Thyroid gland (tissue), 4 donors: Measurements from ENCODE around the gene PLXNC1. TPM values are rescaled to one million over a fixed set of nuclear protein-coding genes. Genes with fewer than 3 reads are reported as not detected.

Experiments used
- DNase-seq, 2 donors: peaks; one replicate each; pipeline ENCODE4 v3.0.0-alpha.2; 2019
- H3K27ac ChIP-seq, 3 donors: fragments of 200-600 bp; sonication (generic); 1 replicate in 2 of 3; 2 replicates in 1 of 3; pipeline ENCODE4 v1.5.1; 2016 to 2019; ENCODE audit warnings: mild to moderate bottlenecking in 1 of 3, moderate library complexity in 1 of 3
- H3K27me3 ChIP-seq: fragments of 200-600 bp; sonication (generic); one replicate; pipeline ENCODE4 v1.5.1; 2019
- H3K36me3 ChIP-seq, 2 donors: fragments of 200-600 bp; sonication (generic); one replicate each; pipeline ENCODE4 v1.5.1; 2016 to 2019
- H3K4me1 ChIP-seq, 2 donors: fragments of 200-600 bp; sonication (generic); one replicate each; pipeline ENCODE4 v1.5.1; 2017 to 2019
- H3K4me3 ChIP-seq, 3 donors: fragments of 200-600 bp; sonication (generic); replicated peaks in 1 of 3; 1 replicate in 2 of 3; 2 replicates in 1 of 3; pipeline ENCODE4 v1.5.1; 2016; ENCODE audit warnings: mild to moderate bottlenecking in 1 of 3
- H3K9me3 ChIP-seq: fragments of 200-600 bp; sonication (generic); one replicate; pipeline ENCODE4 v1.5.1; 2017
- POLR2A ChIP-seq, 2 donors: fragments of 450-650 bp; IDR thresholded peaks; one replicate each; pipeline ENCODE4 v1.6.1; 2017; ENCODE audit warnings: antibody characterized with exemption in 2 of 2, mild to moderate bottlenecking in 2 of 2, moderate library complexity in 1 of 2
- WGBS, 2 donors: methylation state at CpG; one replicate each; pipeline ENCODE4 v1.1.5; 2017; 5-methylcytosine and 5-hydroxymethylcytosine counted together
- intact Hi-C: fragments of 100-400 bp; cut with DNase I; formaldehyde crosslinking; loops from one replicate; pipeline ENCODE4 v1.15.1; 2023
- total RNA-seq, 4 donors: library from RNA; depleted of rRNA; stranded (reverse); fragments of >200 nt; gene quantifications; one replicate each; pipeline ENCODE4 v1.2.3, GENCODE V29; 2016
- TF ChIP-seq, protein P1 (sequence below), 6 experiments: fragments of 200-600 bp in 3 of 6; fragments of 450-650 bp in 3 of 6; sonication (generic) in 3 of 6; IDR thresholded peaks; one replicate each; pipeline ENCODE4 v1.5.1; 2016 to 2019; ENCODE audit warnings: antibody characterized with exemption in 6 of 6, mild to moderate bottlenecking in 2 of 6, inconsistent platforms in 1 of 6, moderate library complexity in 1 of 6

The PLXNC1 gene
- total RNA-seq, 4 donors from 2014 or later: 4.5 to 7.2 (median 5.1) TPM

DNA sequence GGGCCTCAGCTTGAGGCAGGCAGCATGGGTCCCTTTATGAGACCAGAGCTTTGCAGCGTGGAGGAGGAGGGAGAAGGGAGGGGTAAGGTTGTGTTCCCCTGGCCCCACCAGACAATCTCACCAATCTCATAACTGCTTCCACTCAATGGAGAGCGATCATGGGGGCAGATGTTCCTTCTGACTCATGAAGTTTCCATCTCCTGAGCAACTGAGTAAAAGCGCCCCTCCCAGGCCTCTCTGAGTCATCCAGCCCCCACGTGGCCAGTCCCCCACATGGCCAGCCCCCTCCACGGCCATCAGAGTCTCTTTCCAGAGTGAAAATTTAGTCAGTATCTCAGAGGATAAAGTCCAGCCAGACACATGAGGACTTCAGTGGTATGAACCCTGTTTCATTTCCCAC is 39.2 kb upstream of the PLXNC1 start:
- Histone ChIP-seq H3K27me3 (no peaks in the 10 kb centered on the region), H3K4me1 (no peaks in the 10 kb centered on the region), H3K36me3 (no peaks in the 10 kb centered on the region), H3K27ac (no peak overlapping the region), H3K9me3 (no peaks in the 10 kb centered on the region), H3K4me3 (no peak overlapping the region)
- TF ChIP-seq POLR2A (IDR thresholded peaks at IDR 0.05): no peak
- TF ChIP-seq, protein P1, sequence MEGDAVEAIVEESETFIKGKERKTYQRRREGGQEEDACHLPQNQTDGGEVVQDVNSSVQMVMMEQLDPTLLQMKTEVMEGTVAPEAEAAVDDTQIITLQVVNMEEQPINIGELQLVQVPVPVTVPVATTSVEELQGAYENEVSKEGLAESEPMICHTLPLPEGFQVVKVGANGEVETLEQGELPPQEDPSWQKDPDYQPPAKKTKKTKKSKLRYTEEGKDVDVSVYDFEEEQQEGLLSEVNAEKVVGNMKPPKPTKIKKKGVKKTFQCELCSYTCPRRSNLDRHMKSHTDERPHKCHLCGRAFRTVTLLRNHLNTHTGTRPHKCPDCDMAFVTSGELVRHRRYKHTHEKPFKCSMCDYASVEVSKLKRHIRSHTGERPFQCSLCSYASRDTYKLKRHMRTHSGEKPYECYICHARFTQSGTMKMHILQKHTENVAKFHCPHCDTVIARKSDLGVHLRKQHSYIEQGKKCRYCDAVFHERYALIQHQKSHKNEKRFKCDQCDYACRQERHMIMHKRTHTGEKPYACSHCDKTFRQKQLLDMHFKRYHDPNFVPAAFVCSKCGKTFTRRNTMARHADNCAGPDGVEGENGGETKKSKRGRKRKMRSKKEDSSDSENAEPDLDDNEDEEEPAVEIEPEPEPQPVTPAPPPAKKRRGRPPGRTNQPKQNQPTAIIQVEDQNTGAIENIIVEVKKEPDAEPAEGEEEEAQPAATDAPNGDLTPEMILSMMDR (IDR thresholded peaks at IDR 0.05): no peak
- DNase-seq: no peak
- 34 to 50% methylated on average over 5 of the region's 5 CpGs for WGBS, 2 donors
- intact Hi-C loops: no loop called here

DNA sequence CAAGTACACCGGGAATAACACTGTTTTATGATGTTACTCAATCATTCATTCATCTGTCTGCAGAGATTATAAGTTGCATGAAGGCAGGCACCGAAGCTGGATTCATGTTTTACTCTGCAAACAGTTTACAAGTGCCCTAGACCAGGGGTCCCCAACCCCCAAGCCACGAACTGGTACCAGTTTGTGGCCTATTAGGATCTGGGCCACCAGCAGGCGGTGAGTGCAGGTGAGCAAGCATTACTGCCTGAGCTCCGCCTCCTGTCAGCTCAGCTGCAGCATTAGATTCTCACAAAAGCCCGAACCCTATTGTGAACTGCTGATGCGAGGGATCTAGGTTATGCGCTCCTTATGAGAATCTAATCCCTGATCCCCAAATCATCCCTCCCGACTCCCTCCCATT is 38.1 kb upstream of the PLXNC1 start:
- TF ChIP-seq, protein P1 (IDR thresholded peaks at IDR 0.05): no peak
- TF ChIP-seq POLR2A (IDR thresholded peaks at IDR 0.05): no peak
- no peak overlapping the region for H3K4me3 ChIP-seq
- DNase-seq: no peak
- H3K27me3 ChIP-seq: no peaks in the 10 kb centered on the region
- no peaks in the 10 kb centered on the region for H3K36me3 ChIP-seq
- intact Hi-C loops: no loop called here
- no peaks in the 10 kb centered on the region for H3K9me3 ChIP-seq
- no peaks in the 10 kb centered on the region for H3K4me1 ChIP-seq
- no peak overlapping the region for H3K27ac ChIP-seq
- 92% methylated on average over 9 of the region's 9 CpGs for WGBS, 2 donors

DNA sequence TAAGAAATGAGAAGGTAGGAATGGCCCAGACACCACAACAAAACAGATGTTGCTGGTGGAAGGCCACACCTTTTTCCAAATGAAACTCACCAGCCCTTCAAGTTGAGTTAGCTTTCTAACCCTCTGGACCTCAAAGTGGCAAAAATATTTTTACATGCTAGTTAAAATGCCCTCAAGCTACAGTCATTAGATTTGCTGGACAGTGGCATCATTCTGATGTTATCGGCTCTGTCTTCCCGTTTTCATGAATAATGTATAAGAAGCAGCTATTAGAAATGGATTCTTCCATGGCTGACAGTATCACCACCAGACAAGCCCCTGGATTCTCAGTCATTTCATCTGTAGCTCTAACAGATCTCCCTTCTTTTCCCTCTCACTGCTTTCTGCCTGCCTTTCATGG is 37.1 kb upstream of the PLXNC1 start:
- H3K27me3 ChIP-seq: no peaks in the 10 kb centered on the region
- TF ChIP-seq, protein P1 (IDR thresholded peaks at IDR 0.05): no peak
- no peak for TF ChIP-seq POLR2A (IDR thresholded peaks at IDR 0.05)
- no peaks in the 10 kb centered on the region for H3K9me3 ChIP-seq
- no peaks in the 10 kb centered on the region for H3K4me1 ChIP-seq
- no peaks in the 10 kb centered on the region for H3K36me3 ChIP-seq
- H3K27ac ChIP-seq: no peak overlapping the region
- WGBS, 2 donors: 90 to 91% methylated on average over 2 of the region's 2 CpGs
- H3K4me3 ChIP-seq: no peak overlapping the region
- intact Hi-C loops: no loop called here
- no peak for DNase-seq

DNA sequence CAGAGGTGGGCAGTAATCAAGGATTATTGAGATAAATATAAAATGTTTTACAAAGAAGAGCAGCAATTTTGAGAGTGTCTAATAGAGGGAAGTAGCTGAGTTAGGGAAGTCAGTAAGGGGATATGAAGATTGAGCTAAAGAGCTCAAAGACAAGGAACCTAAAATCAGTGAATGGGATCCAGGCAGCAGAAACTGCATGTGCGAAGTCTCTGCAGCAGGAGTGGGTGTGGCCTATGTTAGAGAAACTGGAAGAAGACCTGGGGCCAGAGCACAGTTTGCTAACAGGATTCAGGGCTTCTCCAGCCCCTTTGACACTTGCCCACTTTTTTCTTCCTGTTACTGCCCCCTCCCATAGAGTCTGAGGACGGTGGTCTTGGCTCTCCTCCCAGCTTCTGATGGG is 36.3 kb upstream of the PLXNC1 start:
- Histone ChIP-seq H3K27me3 (no peaks in the 10 kb centered on the region), H3K36me3 (no peaks in the 10 kb centered on the region), H3K27ac (no peak overlapping the region), H3K9me3 (no peaks in the 10 kb centered on the region), H3K4me1 (no peaks in the 10 kb centered on the region), H3K4me3 (no peak overlapping the region)
- DNase-seq: no peak
- intact Hi-C loops: no loop called here
- WGBS, 2 donors: 62 to 73% methylated on average over 2 of the region's 2 CpGs
- TF ChIP-seq, protein P1 (IDR thresholded peaks at IDR 0.05): no peak
- TF ChIP-seq POLR2A (IDR thresholded peaks at IDR 0.05): no peak

DNA sequence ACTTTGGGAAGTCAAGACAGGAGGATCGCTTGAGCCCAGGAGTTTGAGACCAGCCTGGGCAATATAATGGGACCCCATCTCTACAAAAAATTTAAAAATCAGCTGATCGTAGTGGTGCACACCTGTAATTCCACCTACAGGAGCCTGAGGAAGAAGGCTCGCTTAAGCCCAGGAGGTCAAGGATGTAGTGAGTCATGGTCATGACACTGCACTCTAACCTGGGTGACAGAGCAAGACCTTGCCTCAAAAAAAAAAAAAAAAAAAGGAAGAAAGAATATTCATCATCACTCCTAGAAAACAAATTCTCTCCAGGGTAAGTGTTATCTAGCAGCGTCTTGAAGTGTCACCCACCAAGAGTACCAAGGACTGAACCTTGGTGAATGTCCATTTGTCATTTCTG is 34.2 kb upstream of the PLXNC1 start:
- no peak for TF ChIP-seq POLR2A (IDR thresholded peaks at IDR 0.05)
- TF ChIP-seq, protein P1 (IDR thresholded peaks at IDR 0.05): no peak
- H3K4me3 ChIP-seq: no peak overlapping the region
- WGBS, 2 donors: 92 to 94% methylated on average over 4 of the region's 4 CpGs
- H3K27ac ChIP-seq: no peak overlapping the region
- no peak for DNase-seq
- no peaks in the 10 kb centered on the region for H3K36me3 ChIP-seq
- intact Hi-C loops: no loop called here
- no peaks in the 10 kb centered on the region for H3K4me1 ChIP-seq
- no peaks in the 10 kb centered on the region for H3K27me3 ChIP-seq
- H3K9me3 ChIP-seq: no peaks in the 10 kb centered on the region
